Panc1 (cell line): Measurements from ENCODE around the gene SUMF1. TPM values are rescaled to one million over a fixed set of nuclear protein-coding genes. Genes with fewer than 3 reads are reported as not detected.

Source experiments
- ATAC-seq: fragments of 200-7000 bp; cut with Tn5 transposase; 2 replicates; pipeline ENCODE4 v1.9.1; 2020; ENCODE audit warnings: mild to moderate bottlenecking, moderate library complexity
- BruUV-seq: library from RNA; stranded (reverse); fragments of 400-500 nt; replicated peaks from 2 replicates; lab custom pipeline; 2021; lab: Mats Ljungman, UMichigan
- CTCF ChIA-PET: fragments of 300-600 bp; sonication (Branson Sonifier 250); formaldehyde crosslinking; loops from one replicate; lab custom pipeline; 2022; ENCODE audit warnings: antibody characterized with exemption; lab: Charles Lee
- POLR2A ChIA-PET: fragments of 300-600 bp; sonication (Branson Sonifier 250); formaldehyde crosslinking; loops from one replicate; lab custom pipeline; 2022; ENCODE audit warnings: antibody characterized with exemption; lab: Charles Lee
- DNase-seq: peaks from one replicate; pipeline ENCODE4 v3.0.0-alpha.2; 2010; ENCODE audit warnings: low read depth, low spot score
- H3K27ac ChIP-seq: 2 replicates; pipeline ENCODE4 v1.5.1; 2011; ENCODE audit warnings: mild to moderate bottlenecking, low read length, inconsistent platforms
- H3K27me3 ChIP-seq: fragments of 200-500 bp; sonication (Bioruptor generic); 2 replicates; pipeline ENCODE4 v1.6.0; 2014; ENCODE audit warnings: low read length, inconsistent platforms; ENCODE audit not compliant: control insufficient read depth, insufficient read depth
- H3K36me3 ChIP-seq: fragments of 200-500 bp; sonication (Bioruptor generic); 2 replicates; pipeline ENCODE4 v1.5.1; 2014; ENCODE audit warnings: inconsistent platforms, mild to moderate bottlenecking, low read length, moderate library complexity; ENCODE audit not compliant: control insufficient read depth, insufficient read depth
- H3K4me1 ChIP-seq: 2 replicates; pipeline ENCODE4 v1.5.1; 2011; ENCODE audit warnings: inconsistent platforms, mild to moderate bottlenecking, low read length, moderate library complexity; ENCODE audit not compliant: control insufficient read depth, insufficient read depth
- H3K4me3 ChIP-seq, 2 experiments: 2 replicates each; pipeline ENCODE4 v1.5.1; 2011 to 2012; ENCODE audit warnings: low read depth in 2 of 2, low read length in 2 of 2, mild to moderate bottlenecking in 2 of 2, inconsistent platforms in 1 of 2, moderate library complexity in 1 of 2
- H3K9me3 ChIP-seq: fragments of 200-500 bp; sonication (Bioruptor generic); 2 replicates; pipeline ENCODE4 v1.5.1; 2014; ENCODE audit warnings: low read depth, mild to moderate bottlenecking, inconsistent platforms, low read length, moderate library complexity; ENCODE audit not compliant: control insufficient read depth, insufficient read depth
- POLR2AphosphoS5 ChIP-seq: IDR thresholded peaks from 2 replicates; pipeline ENCODE4 v1.6.1; 2012; ENCODE audit warnings: mild to moderate bottlenecking, low read depth, low read length, moderate library complexity
- SIN3A ChIP-seq: IDR thresholded peaks from 2 replicates; pipeline ENCODE4 v1.6.1; 2012; ENCODE audit warnings: low read depth, mild to moderate bottlenecking, low read length, moderate library complexity, borderline replicate concordance; ENCODE audit not compliant: insufficient read depth
- TCF7L2 ChIP-seq: IDR thresholded peaks from 2 replicates; pipeline ENCODE4 v1.6.1; 2011; ENCODE audit warnings: mild to moderate bottlenecking, low read depth, low read length, inconsistent platforms
- in situ Hi-C: cut with HindIII; loops from 2 replicates; pipeline ENCODE4 v1.10.0; 2016; ENCODE audit warnings: low sequenced_read_pairs, low pct_unique_long_range_greater_than_20kb
- intact Hi-C: fragments of 100-400 bp; cut with micrococcal nuclease; formaldehyde crosslinking; loops from one replicate; pipeline ENCODE4 v1.10.0; 2022; ENCODE audit not compliant: unreplicated experiment
- total RNA-seq: library from RNA; stranded (reverse); gene quantifications from one replicate; pipeline ENCODE4 v1.2.1, GENCODE V29; 2021; ENCODE audit not compliant: unreplicated experiment
- TF ChIP-seq, protein P1 (sequence below): fragments of 450-650 bp; IDR thresholded peaks from 2 replicates; pipeline ENCODE4 v1.5.1; 2017; ENCODE audit warnings: mild to moderate bottlenecking
- TF ChIP-seq, protein P2 (sequence below), 2 experiments: IDR thresholded peaks; 2 replicates each; pipeline ENCODE4 v1.6.1; 2011 to 2012; ENCODE audit warnings: low read depth in 2 of 2, control low read depth in 1 of 2, low read length in 1 of 2, mild to moderate bottlenecking in 1 of 2, moderate library complexity in 1 of 2; ENCODE audit not compliant: insufficient read depth in 1 of 2

The SUMF1 gene
- total RNA-seq, 1 experiment from 2014 or later = 15.5 TPM

DNA sequence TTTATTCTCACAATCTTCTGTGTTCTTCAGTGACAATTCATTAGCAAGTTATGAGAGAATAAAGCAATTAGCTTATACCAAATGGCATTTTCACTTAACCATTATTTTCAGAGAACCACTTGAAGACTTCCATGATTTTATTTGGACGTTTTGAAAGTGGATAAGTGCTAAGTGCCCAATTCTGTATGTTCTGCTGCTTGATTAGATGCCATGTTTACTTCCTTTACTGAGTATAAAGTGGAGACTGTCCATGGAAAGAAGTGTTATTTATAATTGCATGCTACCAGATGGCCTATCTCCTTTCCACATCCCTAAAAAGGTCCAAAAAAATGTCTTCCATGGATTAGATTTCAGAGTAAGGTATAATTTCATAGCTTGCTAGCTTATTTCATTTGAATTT lies 69.6 kb downstream of the SUMF1 start:
- Histone ChIP-seq H3K27ac (no peak overlapping the region), H3K4me1 (no peaks in the 10 kb centered on the region), H3K9me3 (no peaks in the 10 kb centered on the region), H3K27me3 (no peaks in the 10 kb centered on the region), H3K36me3 (no peaks in the 10 kb centered on the region), H3K4me3 (no peak overlapping the region)
- TF ChIP-seq POLR2AphosphoS5 (no peak), SIN3A (no peak), TCF7L2 (no peak)
- TF ChIP-seq, protein P1, sequence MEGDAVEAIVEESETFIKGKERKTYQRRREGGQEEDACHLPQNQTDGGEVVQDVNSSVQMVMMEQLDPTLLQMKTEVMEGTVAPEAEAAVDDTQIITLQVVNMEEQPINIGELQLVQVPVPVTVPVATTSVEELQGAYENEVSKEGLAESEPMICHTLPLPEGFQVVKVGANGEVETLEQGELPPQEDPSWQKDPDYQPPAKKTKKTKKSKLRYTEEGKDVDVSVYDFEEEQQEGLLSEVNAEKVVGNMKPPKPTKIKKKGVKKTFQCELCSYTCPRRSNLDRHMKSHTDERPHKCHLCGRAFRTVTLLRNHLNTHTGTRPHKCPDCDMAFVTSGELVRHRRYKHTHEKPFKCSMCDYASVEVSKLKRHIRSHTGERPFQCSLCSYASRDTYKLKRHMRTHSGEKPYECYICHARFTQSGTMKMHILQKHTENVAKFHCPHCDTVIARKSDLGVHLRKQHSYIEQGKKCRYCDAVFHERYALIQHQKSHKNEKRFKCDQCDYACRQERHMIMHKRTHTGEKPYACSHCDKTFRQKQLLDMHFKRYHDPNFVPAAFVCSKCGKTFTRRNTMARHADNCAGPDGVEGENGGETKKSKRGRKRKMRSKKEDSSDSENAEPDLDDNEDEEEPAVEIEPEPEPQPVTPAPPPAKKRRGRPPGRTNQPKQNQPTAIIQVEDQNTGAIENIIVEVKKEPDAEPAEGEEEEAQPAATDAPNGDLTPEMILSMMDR = no peak
- BruUV-seq = no TSS peak
- in situ Hi-C loops (no loop called here), intact Hi-C loops (no loop called here)
- DNase-seq (no peak), ATAC-seq (no peak)
- POLR2A ChIA-PET = no interaction called here
- CTCF ChIA-PET = no interaction called here

DNA sequence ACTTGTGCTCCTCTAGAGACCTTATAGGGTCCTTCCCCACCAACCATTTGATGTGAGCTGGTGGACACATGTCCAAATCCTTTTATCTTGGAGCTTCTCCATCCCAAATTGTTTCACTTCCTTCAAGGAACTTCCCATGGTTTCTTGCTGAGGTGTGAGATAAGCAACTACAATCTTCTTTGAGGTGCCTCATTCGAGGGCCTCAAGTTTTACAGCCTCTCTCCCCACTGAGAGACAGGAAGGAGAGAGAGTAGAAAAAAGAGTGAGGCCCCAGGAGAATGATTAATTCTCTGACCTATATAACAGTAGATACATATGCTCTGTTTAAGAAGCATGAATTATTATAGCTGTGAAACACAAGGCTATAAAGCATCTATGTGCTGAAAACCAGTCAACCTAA lies 70.5 kb downstream of the SUMF1 start:
- DNase-seq (no peak), ATAC-seq (no peak)
- TF ChIP-seq TCF7L2 (no peak), POLR2AphosphoS5 (no peak), SIN3A (no peak)
- TF ChIP-seq, protein P2, sequence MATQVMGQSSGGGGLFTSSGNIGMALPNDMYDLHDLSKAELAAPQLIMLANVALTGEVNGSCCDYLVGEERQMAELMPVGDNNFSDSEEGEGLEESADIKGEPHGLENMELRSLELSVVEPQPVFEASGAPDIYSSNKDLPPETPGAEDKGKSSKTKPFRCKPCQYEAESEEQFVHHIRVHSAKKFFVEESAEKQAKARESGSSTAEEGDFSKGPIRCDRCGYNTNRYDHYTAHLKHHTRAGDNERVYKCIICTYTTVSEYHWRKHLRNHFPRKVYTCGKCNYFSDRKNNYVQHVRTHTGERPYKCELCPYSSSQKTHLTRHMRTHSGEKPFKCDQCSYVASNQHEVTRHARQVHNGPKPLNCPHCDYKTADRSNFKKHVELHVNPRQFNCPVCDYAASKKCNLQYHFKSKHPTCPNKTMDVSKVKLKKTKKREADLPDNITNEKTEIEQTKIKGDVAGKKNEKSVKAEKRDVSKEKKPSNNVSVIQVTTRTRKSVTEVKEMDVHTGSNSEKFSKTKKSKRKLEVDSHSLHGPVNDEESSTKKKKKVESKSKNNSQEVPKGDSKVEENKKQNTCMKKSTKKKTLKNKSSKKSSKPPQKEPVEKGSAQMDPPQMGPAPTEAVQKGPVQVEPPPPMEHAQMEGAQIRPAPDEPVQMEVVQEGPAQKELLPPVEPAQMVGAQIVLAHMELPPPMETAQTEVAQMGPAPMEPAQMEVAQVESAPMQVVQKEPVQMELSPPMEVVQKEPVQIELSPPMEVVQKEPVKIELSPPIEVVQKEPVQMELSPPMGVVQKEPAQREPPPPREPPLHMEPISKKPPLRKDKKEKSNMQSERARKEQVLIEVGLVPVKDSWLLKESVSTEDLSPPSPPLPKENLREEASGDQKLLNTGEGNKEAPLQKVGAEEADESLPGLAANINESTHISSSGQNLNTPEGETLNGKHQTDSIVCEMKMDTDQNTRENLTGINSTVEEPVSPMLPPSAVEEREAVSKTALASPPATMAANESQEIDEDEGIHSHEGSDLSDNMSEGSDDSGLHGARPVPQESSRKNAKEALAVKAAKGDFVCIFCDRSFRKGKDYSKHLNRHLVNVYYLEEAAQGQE (IDR thresholded peaks at IDR 0.05; ENCODE audit: insufficient read depth in 1 of 2, low read depth in 2 of 2, low read length in 1 of 2) = no peak
- TF ChIP-seq, protein P1 = no peak
- POLR2A ChIA-PET = no interaction called here
- CTCF ChIA-PET = interaction anchor here (0.6 kb wide), 1 partner anchor 315 kb away, joined by 3 read pairs; no protein-coding TSS in a partner anchor
- Histone ChIP-seq H3K4me1 (no peaks in the 10 kb centered on the region), H3K4me3 (no peak overlapping the region), H3K27ac (no peak overlapping the region), H3K9me3 (no peaks in the 10 kb centered on the region), H3K36me3 (no peaks in the 10 kb centered on the region), H3K27me3 (no peaks in the 10 kb centered on the region)
- in situ Hi-C loops = no loop called here
- no TSS peak for BruUV-seq
- intact Hi-C loops = no loop called here
